KMS-11 (cell line): ENCODE measurements around the gene SLC19A1.

Source experiments
- H2AFZ ChIP-seq: fragments of 200-600 bp; sonication (generic); 2 replicates; pipeline ENCODE4 v1.6.1; 2016; ENCODE audit warnings: antibody characterized with exemption, mixed run types, low read depth
- H3K27ac ChIP-seq: fragments of 200-600 bp; sonication (generic); 2 replicates; pipeline ENCODE4 v1.6.1; 2016; ENCODE audit warnings: mild to moderate bottlenecking, mixed run types
- H3K27me3 ChIP-seq: fragments of 200-600 bp; sonication (generic); 2 replicates; pipeline ENCODE4 v1.6.1; 2017; ENCODE audit warnings: mild to moderate bottlenecking, low read depth, mixed run types, moderate library complexity; ENCODE audit not compliant: insufficient read depth
- H3K36me3 ChIP-seq: fragments of 200-600 bp; sonication (generic); 2 replicates; pipeline ENCODE4 v1.6.1; 2017; ENCODE audit warnings: mild to moderate bottlenecking, mixed run types; ENCODE audit not compliant: insufficient read depth
- H3K4me1 ChIP-seq: fragments of 200-600 bp; sonication (generic); 2 replicates; pipeline ENCODE4 v1.6.1; 2016; ENCODE audit warnings: mild to moderate bottlenecking, low read depth, mixed run types; ENCODE audit not compliant: poor library complexity, severe bottlenecking
- H3K4me2 ChIP-seq: fragments of 200-600 bp; sonication (generic); 2 replicates; pipeline ENCODE4 v1.7.0; 2016; ENCODE audit warnings: mild to moderate bottlenecking, mixed run types
- H3K4me3 ChIP-seq: fragments of 200-600 bp; sonication (generic); IDR thresholded peaks from 2 replicates; pipeline ENCODE4 v1.6.1; 2017; ENCODE audit warnings: low read depth, low read length, mixed read lengths; ENCODE audit not compliant: insufficient read depth
- H3K79me2 ChIP-seq: fragments of 200-600 bp; sonication (generic); 2 replicates; pipeline ENCODE4 v1.6.1; 2016; ENCODE audit warnings: low read depth, mixed run types; ENCODE audit not compliant: insufficient read depth
- H3K9ac ChIP-seq: fragments of 200-600 bp; sonication (generic); 2 replicates; pipeline ENCODE4 v1.6.1; 2016; ENCODE audit warnings: mild to moderate bottlenecking, mixed run types
- H4K20me1 ChIP-seq: fragments of 200-600 bp; sonication (generic); 2 replicates; pipeline ENCODE4 v1.6.1; 2016; ENCODE audit warnings: mild to moderate bottlenecking, mixed run types; ENCODE audit not compliant: insufficient read depth
- CTCF ChIP-seq: fragments of 200-600 bp; sonication (generic); conservative IDR thresholded peaks from 2 replicates; pipeline ENCODE4 v1.6.1; 2017; ENCODE audit warnings: low read depth, mild to moderate bottlenecking, antibody characterized with exemption, low read length, moderate library complexity, mixed read lengths

Gene SLC19A1

DNA sequence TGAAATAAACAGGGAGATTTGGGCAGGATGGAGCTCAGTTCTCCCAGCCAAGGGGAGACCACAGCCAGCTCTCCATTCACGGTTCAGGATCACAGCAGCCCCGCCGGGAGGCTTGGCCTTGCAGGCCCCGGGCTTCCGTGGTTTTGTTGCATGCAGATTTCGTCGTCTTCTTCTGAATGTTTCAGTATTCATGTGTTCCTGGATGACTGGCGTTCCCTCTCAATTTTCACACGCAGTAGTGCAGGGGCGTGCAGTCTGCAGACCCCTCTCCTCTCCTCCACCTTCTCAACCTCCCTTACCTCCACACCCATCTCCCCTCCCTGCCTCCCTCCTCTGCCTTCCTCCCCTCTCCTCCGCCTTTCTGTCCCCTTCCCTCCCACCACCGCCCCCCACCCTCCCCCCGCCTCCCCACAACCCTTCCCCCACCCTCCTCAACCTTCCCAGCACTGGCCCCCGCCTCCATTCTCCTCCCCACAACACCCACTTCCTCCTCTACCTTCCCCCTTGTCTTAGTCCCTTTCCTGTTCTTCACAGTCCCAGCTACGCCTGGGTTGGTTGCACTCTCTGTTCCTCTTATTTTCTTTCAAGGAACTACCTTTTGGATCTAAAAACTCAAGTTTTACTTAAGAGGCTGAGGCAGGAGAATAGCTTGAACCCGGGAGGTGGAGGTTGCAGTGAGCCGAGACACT, 8.4 kb upstream of the SLC19A1 start:
- Histone ChIP-seq H4K20me1 (no peaks in the 10 kb centered on the region), H3K9ac (no peak overlapping the region), H3K4me1 (peaks cover 6% of the 10 kb centered on the region), H3K4me2 (no peak overlapping the region), H3K27me3 (peaks cover 35% of the 10 kb centered on the region; the same call in 1 of the 2 replicates), H3K27ac (no peak overlapping the region), H3K4me3 (no peak overlapping the region), H3K79me2 (no peaks in the 10 kb centered on the region), H2AFZ (no peak overlapping the region), H3K36me3 (no peaks in the 10 kb centered on the region)
- no peak for TF ChIP-seq CTCF

DNA sequence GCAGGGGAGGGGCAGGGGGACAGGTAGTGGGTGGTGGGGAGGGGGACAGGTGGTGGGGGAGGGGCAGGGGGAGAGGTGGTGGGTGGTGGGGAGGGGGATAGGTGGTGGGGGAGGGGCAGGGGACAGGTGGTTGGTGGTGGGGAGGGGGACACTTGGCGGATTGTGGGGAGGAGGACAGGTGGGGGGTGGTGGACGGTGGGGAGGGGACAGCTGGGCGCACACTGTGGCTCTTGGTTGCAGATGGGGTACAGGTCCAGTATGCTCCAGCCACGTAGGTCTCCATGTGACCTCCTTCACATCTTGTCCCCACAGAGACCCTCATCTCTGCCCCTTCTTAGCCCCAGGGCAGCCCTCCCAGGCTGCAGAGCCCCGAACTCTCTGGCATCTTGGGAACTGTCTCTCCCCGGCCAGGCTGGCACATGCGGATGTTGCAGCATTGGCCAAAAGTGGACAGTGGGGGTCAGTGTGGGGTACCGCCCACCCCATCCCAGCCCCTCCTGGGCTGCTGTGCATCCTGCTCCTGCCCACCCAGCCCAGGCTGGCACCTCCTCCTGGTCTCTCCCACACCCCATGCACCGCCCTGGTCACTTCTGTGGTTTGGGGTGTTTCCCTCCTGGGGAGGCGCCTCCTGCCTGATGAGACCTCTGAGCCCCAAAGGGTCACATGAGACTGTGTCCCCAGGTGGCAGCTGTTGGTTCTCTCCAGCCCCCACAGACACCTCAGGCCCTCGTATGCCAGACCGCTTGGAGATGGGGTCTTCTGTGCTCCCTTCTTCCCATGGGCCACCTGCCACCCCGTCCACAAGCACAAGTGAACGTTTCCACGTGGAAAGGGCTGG, 7.6 kb upstream of the SLC19A1 start:
- peaks cover 6% of the 10 kb centered on the region for H3K4me1 ChIP-seq
- H3K4me3 ChIP-seq, result no peak overlapping the region
- H3K9ac ChIP-seq, result no peak overlapping the region
- no peaks in the 10 kb centered on the region for H3K36me3 ChIP-seq
- no peak for TF ChIP-seq CTCF
- H3K27me3 ChIP-seq, result peaks cover 35% of the 10 kb centered on the region; the same call in 1 of the 2 replicates
- H3K79me2 ChIP-seq, result no peaks in the 10 kb centered on the region
- H4K20me1 ChIP-seq, result no peaks in the 10 kb centered on the region
- H2AFZ ChIP-seq, result no peak overlapping the region
- H3K4me2 ChIP-seq, result no peak overlapping the region
- H3K27ac ChIP-seq, result no peak overlapping the region

DNA sequence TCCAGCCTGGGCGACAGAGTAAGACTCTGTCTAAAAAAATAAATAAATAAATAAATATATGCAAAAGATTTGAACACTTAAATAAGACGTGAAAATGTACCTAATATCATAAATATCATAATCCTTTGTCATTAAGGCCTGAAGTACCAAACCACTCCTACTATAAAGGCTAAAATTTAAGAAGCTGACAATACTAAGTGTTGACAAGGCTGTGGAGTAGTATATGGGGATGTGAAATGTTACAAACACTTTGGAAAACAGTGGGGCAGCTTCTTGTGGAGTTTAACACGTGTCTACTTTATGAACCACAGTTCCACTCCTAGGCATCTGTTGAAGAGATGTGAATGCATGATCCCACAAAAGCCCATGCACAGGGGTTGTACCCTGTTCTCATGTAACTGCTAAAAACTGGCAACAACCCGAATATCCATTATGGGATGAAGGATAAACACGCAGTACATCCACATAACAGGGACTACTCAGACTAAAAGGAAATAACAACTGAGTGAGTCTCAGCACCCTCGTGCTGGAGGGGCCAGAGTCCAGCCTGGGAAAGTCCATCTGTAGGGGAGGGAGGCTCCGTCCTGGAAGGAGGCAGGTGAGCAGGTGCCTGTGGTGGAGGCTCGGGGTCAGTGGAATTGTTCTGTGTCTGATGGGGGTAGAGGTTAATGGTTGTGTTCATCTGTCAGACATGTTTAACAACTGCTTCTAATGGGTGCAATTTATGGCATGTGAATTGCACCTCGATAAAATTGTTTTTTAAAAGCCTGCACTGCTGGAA, 6.7 kb upstream of the SLC19A1 start:
- H3K27ac ChIP-seq, result no peak overlapping the region
- no peak overlapping the region for H3K9ac ChIP-seq
- H3K79me2 ChIP-seq, result no peaks in the 10 kb centered on the region
- H4K20me1 ChIP-seq, result no peaks in the 10 kb centered on the region
- no peak for TF ChIP-seq CTCF
- H3K36me3 ChIP-seq, result no peaks in the 10 kb centered on the region
- no peak overlapping the region for H3K4me3 ChIP-seq
- peaks cover 35% of the 10 kb centered on the region; the same call in 1 of the 2 replicates for H3K27me3 ChIP-seq
- no peak overlapping the region for H3K4me2 ChIP-seq
- H2AFZ ChIP-seq, result no peak overlapping the region
- peaks cover 6% of the 10 kb centered on the region for H3K4me1 ChIP-seq

- no peak overlapping the region for H3K27ac ChIP-seq
- no peak overlapping the region for H3K4me3 ChIP-seq
- no peaks in the 10 kb centered on the region for H3K79me2 ChIP-seq
- H3K4me1 ChIP-seq, result peaks cover 6% of the 10 kb centered on the region
- H4K20me1 ChIP-seq, result no peaks in the 10 kb centered on the region
- TF ChIP-seq CTCF, result no peak
- peaks cover 35% of the 10 kb centered on the region; the same call in 1 of the 2 replicates for H3K27me3 ChIP-seq
- H3K4me2 ChIP-seq, result no peak overlapping the region
- no peak overlapping the region for H2AFZ ChIP-seq
- H3K9ac ChIP-seq, result no peak overlapping the region
- H3K36me3 ChIP-seq, result no peaks in the 10 kb centered on the region
Measured at GRCh38 chr21:45547545-45547900, 5.3 kb upstream of the SLC19A1 start.
